ENCODE data around the gene IL2RG.

Gene IL2RG

GRCh38 chrX:71111141-71111843 lies at the start of gene IL2RG:
IL2RG (minus strand) TSS chrX:71111577; CDS start chrX:71111539, 38 bp downstream.
- TF ChIP-seq CTCF (IDR thresholded peaks at IDR 0.05; ENCODE audit: insufficient read depth, low read depth, low read length, missing control alignments), result no peak
- DNase-seq (ENCODE audit: low read depth), result peak; percentile 91
- H3K4me3 ChIP-seq (ENCODE audit: low read depth, low read length), result peak within 1 kb of the TSS; percentile 64

- no peak for TF ChIP-seq CTCF (IDR thresholded peaks at IDR 0.05; ENCODE audit: insufficient read depth, low read depth, low read length, missing control alignments)
These were observed 49.1 kb upstream of the IL2RG start for GRCh38 chrX:71160475-71160874.

DNA sequence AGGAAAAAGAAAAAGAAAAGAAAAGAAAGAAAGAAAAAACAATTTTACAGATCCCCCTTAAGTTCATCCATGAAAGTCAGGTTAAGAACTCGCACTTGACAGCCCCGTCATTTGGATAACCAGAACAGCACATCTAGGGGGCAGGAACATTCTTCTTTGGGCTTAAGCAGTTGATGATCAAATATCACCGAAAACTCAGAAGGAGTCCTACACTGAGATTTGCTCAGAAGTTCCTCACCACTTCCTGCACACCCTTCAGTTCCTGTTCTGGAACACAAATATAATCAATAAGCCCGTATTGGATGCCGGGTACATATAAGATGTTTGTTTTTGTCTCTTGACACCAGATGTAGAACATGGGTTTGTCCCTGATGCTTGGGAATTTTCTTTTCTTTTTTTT lies 48.0 kb upstream of the IL2RG start:
- no peak for TF ChIP-seq CTCF (IDR thresholded peaks at IDR 0.05; ENCODE audit: insufficient read depth, low read depth, low read length, missing control alignments)
- no peak for DNase-seq (ENCODE audit: low read depth)

More at GRCh38 chrX:71160475-71160874, 49.1 kb upstream of the IL2RG start:
- DNase-seq (ENCODE audit: low read depth), result no peak
- no peak overlapping the region for H3K4me3 ChIP-seq (ENCODE audit: low read depth, low read length)

GRCh38 chrX:71158603-71159002 lies 47.2 kb upstream of the IL2RG start:
- H3K4me3 ChIP-seq (ENCODE audit: low read depth, low read length), result no peak overlapping the region
- TF ChIP-seq CTCF (IDR thresholded peaks at IDR 0.05; ENCODE audit: insufficient read depth, low read depth, low read length, missing control alignments), result no peak
- DNase-seq (ENCODE audit: low read depth), result no peak

More for the DNA sequence above, 48.0 kb upstream of the IL2RG start:
- no peak overlapping the region for H3K4me3 ChIP-seq (ENCODE audit: low read depth, low read length)

DNA sequence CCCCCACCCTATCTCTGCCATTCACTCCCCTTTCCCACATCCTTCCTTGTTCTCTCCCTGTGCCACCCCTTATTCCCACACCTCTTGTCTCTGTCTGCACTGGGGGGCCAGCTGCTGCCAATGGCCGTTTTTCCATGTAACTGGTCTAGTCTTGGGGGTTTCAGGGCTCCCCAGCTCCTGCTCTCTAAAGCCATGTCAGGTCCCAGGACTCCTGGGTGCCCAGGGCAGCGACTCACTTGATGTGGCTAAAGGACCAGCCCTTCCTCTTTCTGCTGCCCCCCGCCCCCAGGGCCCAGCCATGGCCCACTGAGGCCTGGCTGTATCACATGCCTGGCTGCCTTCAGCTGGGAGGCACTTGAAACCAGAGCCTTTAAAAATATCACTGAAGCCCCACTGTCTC lies 43.3 kb upstream of the IL2RG start:
- TF ChIP-seq CTCF (IDR thresholded peaks at IDR 0.05; ENCODE audit: insufficient read depth, low read depth, low read length, missing control alignments), result no peak
- no peak for DNase-seq (ENCODE audit: low read depth)
- H3K4me3 ChIP-seq (ENCODE audit: low read depth, low read length), result no peak overlapping the region

- no peak overlapping the region for H3K4me3 ChIP-seq (ENCODE audit: low read depth, low read length)
- no peak for DNase-seq (ENCODE audit: low read depth)
- TF ChIP-seq CTCF (IDR thresholded peaks at IDR 0.05; ENCODE audit: insufficient read depth, low read depth, low read length, missing control alignments), result no peak
These were observed 42.8 kb upstream of the IL2RG start for GRCh38 chrX:71154196-71154595.

DNA sequence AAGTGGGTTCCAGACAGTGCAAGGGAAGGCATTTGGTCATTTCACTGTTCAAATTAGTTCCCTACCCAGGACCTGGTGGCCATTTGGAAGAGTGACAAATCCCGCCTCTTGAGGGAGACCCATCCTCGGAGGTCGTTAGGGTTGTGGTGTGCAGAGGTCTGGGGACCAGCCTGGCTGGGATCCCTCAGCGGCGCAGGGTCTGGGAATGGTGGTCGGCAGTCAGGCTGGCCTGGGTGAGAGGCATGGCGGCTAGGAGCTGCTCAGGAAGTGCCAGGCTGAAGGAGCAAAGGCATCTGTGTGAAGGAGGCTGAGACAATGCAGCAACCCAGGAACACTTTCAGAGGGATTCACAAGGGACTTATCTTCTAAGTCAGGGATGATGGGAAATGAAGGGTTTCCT lies 40.0 kb upstream of the IL2RG start:
- DNase-seq (ENCODE audit: low read depth), result no peak
- TF ChIP-seq CTCF (IDR thresholded peaks at IDR 0.05; ENCODE audit: insufficient read depth, low read depth, low read length, missing control alignments), result no peak
- H3K4me3 ChIP-seq (ENCODE audit: low read depth, low read length), result no peak overlapping the region

Measured in GM12865 (cell line).